ENCODE measurements around the gene ITGB8. TPM values are rescaled to one million over a fixed set of nuclear protein-coding genes. Genes with fewer than 3 reads are reported as not detected.

The ITGB8 gene
- total and polyA plus RNA-seq, 2 of the 4 experiments (the other 2 are of a cell fraction): 2.6 to 10.2 TPM

DNA sequence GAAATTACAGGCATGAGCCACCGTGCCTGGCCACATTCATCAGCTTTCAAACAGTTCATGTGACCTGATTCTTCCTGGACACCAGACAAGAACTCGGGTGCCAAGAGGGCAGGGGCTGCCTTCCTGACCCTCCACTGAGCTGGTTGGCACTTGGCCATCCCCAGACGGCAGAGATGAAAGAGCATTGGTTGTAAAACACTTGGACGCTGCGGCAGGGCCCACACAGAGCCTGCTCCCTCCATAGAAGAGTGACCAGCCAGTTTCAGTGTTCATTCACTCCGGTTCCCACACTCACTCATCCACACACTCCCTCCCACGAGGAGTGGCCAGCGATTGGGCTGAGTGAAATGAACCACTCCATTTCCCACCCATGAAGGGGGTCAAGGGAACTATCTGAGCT, 112.3 kb downstream of the ITGB8 start:
- Histone ChIP-seq H4K8ac (ENCODE audit: low read depth in 2 of 2, low read length in 2 of 2) (no peak overlapping the region), H3K4me1 (ENCODE audit: control insufficient read depth, insufficient read depth, low read length) (no peaks in the 10 kb centered on the region; the same call in 1 of the 2 replicates), H2BK15ac (ENCODE audit: low read depth, low read length) (no peak overlapping the region), H2AFZ (replicated peaks; ENCODE audit: low read length, poor library complexity) (no peak overlapping the region), H3K9ac (ENCODE audit: low read depth, low read length) (no peak overlapping the region), H3K4me3 (ENCODE audit: insufficient read depth, low read depth, low read length) (no peak overlapping the region), H3K79me1 (ENCODE audit: low read depth in 1 of 2, low read length in 2 of 2) (no peaks in the 10 kb centered on the region), H3K18ac (ENCODE audit: low read depth, low read length) (no peak overlapping the region), H4K20me1 (ENCODE audit: insufficient read depth, low read length) (no peaks in the 10 kb centered on the region), H3K4me2 (ENCODE audit: low read depth, low read length) (no peak overlapping the region), H4K91ac (ENCODE audit: insufficient read depth, low read depth, low read length) (no peak overlapping the region), H2BK5ac (ENCODE audit: low read depth, low read length, poor library complexity, severe bottlenecking) (no peak overlapping the region), H3K9me3 (ENCODE audit: control insufficient read depth, insufficient read depth, low read length) (no peaks in the 10 kb centered on the region), H3K36me3 (ENCODE audit: control insufficient read depth, insufficient read depth, low read length) (no peaks in the 10 kb centered on the region), H2BK20ac (ENCODE audit: low read depth, low read length) (no peak overlapping the region), H2BK120ac (ENCODE audit: low read depth, low read length) (no peak overlapping the region), H4K5ac (ENCODE audit: low read depth, low read length) (no peak overlapping the region), H3K27ac (ENCODE audit: insufficient read depth, low read length) (no peak overlapping the region), H3K56ac (ENCODE audit: extremely low read depth, insufficient read depth, low read length) (no peak overlapping the region), H3K9me1 (ENCODE audit: insufficient read depth, low read length) (no peaks in the 10 kb centered on the region), H2AK5ac (ENCODE audit: low read depth, low read length) (no peak overlapping the region), H3K14ac (replicated peaks; ENCODE audit: low read depth, low read length) (no peak overlapping the region), H3K4ac (ENCODE audit: low read depth, low read length) (no peak overlapping the region), H2AK9ac (replicated peaks; ENCODE audit: low read depth, low read length, poor library complexity) (no peak overlapping the region), H3K23ac (ENCODE audit: low read depth, low read length) (no peak overlapping the region), H3K27me3 (ENCODE audit: control insufficient read depth, insufficient read depth, low read length) (no peaks in the 10 kb centered on the region; the same call in 1 of the 2 replicates)
- ATAC-seq (ENCODE audit: low read depth) (no peak), DNase-seq (no peak)
- in situ Hi-C loops (cut with MboI; ENCODE audit: low sequenced_read_pairs): no loop called here
- POLR2A ChIA-PET (ENCODE audit: unreplicated experiment): no interaction called here
- CTCF ChIA-PET: interaction anchor here (0.6 kb wide), 1 partner anchor 110 kb away, joined by 3 read pairs; no protein-coding TSS in a partner anchor
- dilution Hi-C loops (cut with HindIII; ENCODE audit: low sequenced_read_pairs, unreplicated experiment): no loop called here
- no TSS peak for BruUV-seq (replicated peaks)
- WGBS, 2 experiments (ENCODE audit: extremely low coverage in 2 of 2, insufficient read length in 1 of 2): 10% methylated on average over 2 of the region's 8 CpGs; no CpG with 5 or more reads in 1 of the 2 experiments
- no peak for TF ChIP-seq FOS (IDR thresholded peaks at IDR 0.05; ENCODE audit: low read depth, low read length)
- TF ChIP-seq RAD21 (IDR thresholded peaks at IDR 0.05; ENCODE audit: low read length): no peak
- no peak for TF ChIP-seq CHD1 (IDR thresholded peaks at IDR 0.05; ENCODE audit: low read depth, low read length)
- TF ChIP-seq, protein P1, sequence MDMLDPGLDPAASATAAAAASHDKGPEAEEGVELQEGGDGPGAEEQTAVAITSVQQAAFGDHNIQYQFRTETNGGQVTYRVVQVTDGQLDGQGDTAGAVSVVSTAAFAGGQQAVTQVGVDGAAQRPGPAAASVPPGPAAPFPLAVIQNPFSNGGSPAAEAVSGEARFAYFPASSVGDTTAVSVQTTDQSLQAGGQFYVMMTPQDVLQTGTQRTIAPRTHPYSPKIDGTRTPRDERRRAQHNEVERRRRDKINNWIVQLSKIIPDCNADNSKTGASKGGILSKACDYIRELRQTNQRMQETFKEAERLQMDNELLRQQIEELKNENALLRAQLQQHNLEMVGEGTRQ (IDR thresholded peaks at IDR 0.05; ENCODE audit: low read depth, low read length): no peak
- no peak for TF ChIP-seq MAZ (IDR thresholded peaks at IDR 0.05; ENCODE audit: borderline replicate concordance, low read depth, low read length)
- TF ChIP-seq CEBPB (IDR thresholded peaks at IDR 0.05; ENCODE audit: low read depth, low read length): no peak
- no peak for TF ChIP-seq NFE2L2 (IDR thresholded peaks at IDR 0.05; ENCODE audit: low read depth, low read length)
- no peak for TF ChIP-seq RCOR1 (IDR thresholded peaks at IDR 0.05; ENCODE audit: insufficient replicate concordance, low read length)
- TF ChIP-seq MXI1 (IDR thresholded peaks at IDR 0.05; ENCODE audit: borderline replicate concordance, low read depth, low read length): no peak
- intact Hi-C loops (cut with micrococcal nuclease): loop anchor here (5.0 kb wide), 1 partner anchor 691 kb away; no protein-coding TSS in a partner anchor

All from IMR-90 (cell line).